Vagina (tissue), 2 donors: ENCODE results near the gene JAKMIP1. TPM values are rescaled to one million over a fixed set of nuclear protein-coding genes. Genes with fewer than 3 reads are reported as not detected.
"Not testable (repeated sequence)": the region's sequence is repeated elsewhere in the genome, so short reads cannot be mapped to it uniquely, and the experiment has no call there.

ENCODE experiments used
- DNase-seq, 2 donors: peaks; one replicate each; pipeline ENCODE4 v3.0.0-alpha.2; 2017; ENCODE audit errors: extremely low spot score in 2 of 2
- H3K27ac ChIP-seq: fragments of 200-600 bp; sonication (generic); one replicate; pipeline ENCODE4 v1.5.1; 2019
- H3K27me3 ChIP-seq: fragments of 200-600 bp; sonication (generic); one replicate; pipeline ENCODE4 v1.5.1; 2019
- H3K36me3 ChIP-seq, 2 donors: fragments of 200-600 bp; sonication (generic); one replicate each; pipeline ENCODE4 v1.5.1; 2017 to 2019
- H3K4me1 ChIP-seq: fragments of 200-600 bp; sonication (generic); one replicate; pipeline ENCODE4 v1.5.1; 2019
- H3K4me3 ChIP-seq, 2 donors: fragments of 200-600 bp; sonication (generic); 1 replicate in 1 of 2; 2 replicates in 1 of 2; pipeline ENCODE4 v1.5.1; 2016 to 2019
- H3K9me3 ChIP-seq: fragments of 200-600 bp; sonication (generic); one replicate; pipeline ENCODE4 v1.5.1; 2019
- POLR2A ChIP-seq, 2 donors: fragments of 450-650 bp; IDR thresholded peaks; one replicate each; pipeline ENCODE4 v1.6.1; 2017; ENCODE audit warnings: antibody characterized with exemption in 2 of 2, mild to moderate bottlenecking in 2 of 2, moderate library complexity in 2 of 2
- POLR2AphosphoS5 ChIP-seq, 2 donors: sonication (generic); formaldehyde crosslinking; IDR thresholded peaks; one replicate each; pipeline ENCODE4 v1.9.0; 2017; ENCODE audit warnings: antibody characterized with exemption in 2 of 2, mild to moderate bottlenecking in 2 of 2, low read depth in 1 of 2; ENCODE audit not compliant: insufficient read depth in 1 of 2
- intact Hi-C: fragments of 100-400 bp; cut with DNase I; formaldehyde crosslinking; loops from one replicate; pipeline ENCODE4 v1.15.1; 2023
- total RNA-seq: library from RNA; depleted of rRNA; stranded (reverse); fragments of >200 nt; gene quantifications from one replicate; pipeline ENCODE4 v1.2.3, GENCODE V29; 2016
- TF ChIP-seq, protein P1 (sequence below), 3 experiments: fragments of 450-650 bp in 2 of 3; fragments of 200-600 bp in 1 of 3; sonication (generic) in 1 of 3; IDR thresholded peaks; one replicate each; pipeline ENCODE4 v1.5.1; 2017 to 2019; ENCODE audit warnings: antibody characterized with exemption in 3 of 3, mild to moderate bottlenecking in 2 of 3, moderate library complexity in 2 of 3

Gene JAKMIP1
- total RNA-seq, 1 donor from 2014 or later: 5.2 TPM

DNA sequence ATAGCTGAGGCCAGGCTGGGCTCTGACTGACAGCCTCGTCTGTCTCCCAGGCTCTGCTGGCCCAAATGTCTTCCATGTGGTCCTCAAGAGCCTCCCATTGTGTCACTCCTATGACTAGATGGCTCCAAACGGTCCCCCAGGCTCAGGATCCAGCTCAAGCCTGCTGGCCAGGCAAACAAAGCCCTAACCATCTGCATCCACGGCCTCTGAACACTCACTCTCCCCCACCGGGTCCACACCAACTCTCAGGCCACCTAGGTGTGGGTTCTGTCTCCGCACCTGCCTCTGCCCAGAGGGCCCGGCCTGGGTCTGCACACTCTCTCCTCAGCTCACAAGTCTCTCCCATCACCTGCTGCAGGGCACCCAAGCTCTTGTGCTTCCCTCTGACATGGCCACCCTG, 52.9 kb downstream of the JAKMIP1 start:
- intact Hi-C loops: no loop called here
- no peak for DNase-seq

DNA sequence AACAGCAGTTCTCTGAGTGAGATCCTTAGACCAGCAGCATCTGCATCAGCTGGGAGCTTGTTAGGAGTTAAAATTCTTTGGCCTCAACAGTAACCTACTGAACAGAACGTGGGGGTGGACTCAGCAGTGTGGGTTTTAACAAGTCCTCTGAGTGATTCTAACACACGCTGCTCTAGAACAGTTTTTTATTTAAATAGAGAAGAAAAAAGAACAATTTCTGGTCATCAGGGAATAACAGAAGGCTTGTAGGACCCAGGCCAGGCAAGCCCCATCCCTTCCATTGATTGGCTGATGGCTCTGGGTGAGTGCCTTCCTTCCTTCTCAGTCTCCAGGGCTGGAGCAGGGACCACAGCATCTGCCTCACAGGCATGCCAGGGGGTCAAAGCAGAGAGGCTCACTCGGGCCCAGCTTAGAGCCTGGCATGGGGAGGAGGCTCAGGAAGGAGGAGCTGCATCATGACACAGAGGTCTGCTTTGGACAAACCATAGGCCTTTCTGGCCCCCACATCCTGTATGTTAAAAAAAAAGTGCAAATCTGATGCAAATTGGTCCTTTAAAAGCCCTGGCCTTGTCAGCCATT, 56.7 kb downstream of the JAKMIP1 start:
- no peak for TF ChIP-seq POLR2AphosphoS5 (IDR thresholded peaks at IDR 0.05; ENCODE audit: insufficient read depth in 1 of 2, low read depth in 1 of 2)
- DNase-seq: no peak

More for the DNA sequence above, 52.9 kb downstream of the JAKMIP1 start:
- no peak overlapping the region for H3K4me3 ChIP-seq
- TF ChIP-seq, protein P1, sequence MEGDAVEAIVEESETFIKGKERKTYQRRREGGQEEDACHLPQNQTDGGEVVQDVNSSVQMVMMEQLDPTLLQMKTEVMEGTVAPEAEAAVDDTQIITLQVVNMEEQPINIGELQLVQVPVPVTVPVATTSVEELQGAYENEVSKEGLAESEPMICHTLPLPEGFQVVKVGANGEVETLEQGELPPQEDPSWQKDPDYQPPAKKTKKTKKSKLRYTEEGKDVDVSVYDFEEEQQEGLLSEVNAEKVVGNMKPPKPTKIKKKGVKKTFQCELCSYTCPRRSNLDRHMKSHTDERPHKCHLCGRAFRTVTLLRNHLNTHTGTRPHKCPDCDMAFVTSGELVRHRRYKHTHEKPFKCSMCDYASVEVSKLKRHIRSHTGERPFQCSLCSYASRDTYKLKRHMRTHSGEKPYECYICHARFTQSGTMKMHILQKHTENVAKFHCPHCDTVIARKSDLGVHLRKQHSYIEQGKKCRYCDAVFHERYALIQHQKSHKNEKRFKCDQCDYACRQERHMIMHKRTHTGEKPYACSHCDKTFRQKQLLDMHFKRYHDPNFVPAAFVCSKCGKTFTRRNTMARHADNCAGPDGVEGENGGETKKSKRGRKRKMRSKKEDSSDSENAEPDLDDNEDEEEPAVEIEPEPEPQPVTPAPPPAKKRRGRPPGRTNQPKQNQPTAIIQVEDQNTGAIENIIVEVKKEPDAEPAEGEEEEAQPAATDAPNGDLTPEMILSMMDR (IDR thresholded peaks at IDR 0.05): no peak
- TF ChIP-seq POLR2A (IDR thresholded peaks at IDR 0.05): no peak
- no peak for TF ChIP-seq POLR2AphosphoS5 (IDR thresholded peaks at IDR 0.05; ENCODE audit: insufficient read depth in 1 of 2, low read depth in 1 of 2)
- no peaks in the 10 kb centered on the region for H3K4me1 ChIP-seq
- no peaks in the 10 kb centered on the region for H3K9me3 ChIP-seq
- no peaks in the 10 kb centered on the region for H3K27me3 ChIP-seq
- no peaks in the 10 kb centered on the region for H3K36me3 ChIP-seq
- H3K27ac ChIP-seq: no peak overlapping the region

DNA sequence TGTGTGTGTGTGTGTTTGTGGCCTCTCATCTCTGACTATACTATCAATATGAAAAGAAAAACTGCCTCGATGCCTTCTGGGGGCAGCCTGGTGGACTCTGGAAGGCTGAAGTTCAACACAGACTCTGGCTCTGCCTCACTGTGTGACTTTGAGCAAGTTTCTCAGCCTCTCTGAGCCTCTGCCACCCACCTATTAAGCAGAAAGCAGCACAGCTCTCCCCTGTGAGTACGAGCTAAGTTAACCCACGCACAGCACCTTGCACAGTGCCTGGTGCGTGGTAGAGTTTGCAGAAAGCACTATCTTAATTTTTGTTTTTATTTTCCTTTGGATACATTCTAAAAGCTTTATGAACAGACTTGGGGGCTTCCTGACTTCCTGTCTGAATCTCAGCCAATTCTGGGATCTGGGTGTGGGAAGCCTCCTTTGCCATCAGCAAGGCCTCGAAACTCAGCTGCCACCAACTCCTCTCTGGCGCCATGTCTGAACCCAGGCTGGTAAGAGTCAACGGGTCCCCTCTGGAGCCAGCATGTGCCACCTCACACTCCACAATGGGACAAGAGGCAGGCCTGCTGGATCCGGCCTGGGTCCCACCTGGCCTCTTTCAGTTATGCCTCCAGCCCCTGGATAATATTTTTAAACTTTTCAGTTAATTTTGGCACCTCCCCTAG, 57.3 kb downstream of the JAKMIP1 start:
- H3K27me3 ChIP-seq: no peaks in the 10 kb centered on the region
- DNase-seq: no peak
- H3K27ac ChIP-seq: no peak overlapping the region
- H3K36me3 ChIP-seq: no peaks in the 10 kb centered on the region
- H3K9me3 ChIP-seq: no peaks in the 10 kb centered on the region
- H3K4me3 ChIP-seq: no peak overlapping the region
- intact Hi-C loops: no loop called here
- TF ChIP-seq, protein P1 (IDR thresholded peaks at IDR 0.05): no peak
- TF ChIP-seq POLR2A (IDR thresholded peaks at IDR 0.05) (no peak), POLR2AphosphoS5 (IDR thresholded peaks at IDR 0.05; ENCODE audit: insufficient read depth in 1 of 2, low read depth in 1 of 2) (no peak)
- H3K4me1 ChIP-seq: no peaks in the 10 kb centered on the region

More for the DNA sequence above, 56.7 kb downstream of the JAKMIP1 start:
- Histone ChIP-seq H3K4me1 (no peaks in the 10 kb centered on the region), H3K36me3 (no peaks in the 10 kb centered on the region), H3K4me3 (no peak overlapping the region), H3K27ac (no peak overlapping the region), H3K9me3 (no peaks in the 10 kb centered on the region), H3K27me3 (no peaks in the 10 kb centered on the region)
- intact Hi-C loops: no loop called here

DNA sequence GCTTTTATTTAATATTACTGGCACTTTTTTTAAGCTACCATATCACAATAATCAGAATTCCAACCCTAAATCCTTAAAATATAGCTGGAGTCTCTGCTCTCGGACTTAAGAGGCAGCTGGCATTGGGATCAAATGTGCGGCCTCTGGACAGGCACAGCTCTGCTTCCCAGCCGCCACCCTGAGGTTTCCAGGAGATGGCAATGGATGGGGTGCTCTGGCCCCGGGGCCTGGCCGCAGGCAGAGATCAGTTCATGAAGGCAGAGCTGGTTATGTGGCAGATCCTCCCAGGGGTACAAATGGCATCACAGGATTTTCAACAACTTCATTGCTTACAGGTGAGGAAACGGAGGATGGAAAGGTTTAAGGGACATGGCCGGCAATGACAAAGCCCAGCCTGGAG, 57.8 kb downstream of the JAKMIP1 start:
- intact Hi-C loops: no loop called here
- DNase-seq: no peak
- Histone ChIP-seq H3K27me3 (no peaks in the 10 kb centered on the region), H3K9me3 (no peaks in the 10 kb centered on the region), H3K4me3 (no peak overlapping the region), H3K36me3 (no peaks in the 10 kb centered on the region), H3K4me1 (no peaks in the 10 kb centered on the region), H3K27ac (no peak overlapping the region)
- TF ChIP-seq, protein P1 (IDR thresholded peaks at IDR 0.05): no peak
- TF ChIP-seq POLR2AphosphoS5 (IDR thresholded peaks at IDR 0.05; ENCODE audit: insufficient read depth in 1 of 2, low read depth in 1 of 2): no peak
- TF ChIP-seq POLR2A (IDR thresholded peaks at IDR 0.05): no peak

DNA sequence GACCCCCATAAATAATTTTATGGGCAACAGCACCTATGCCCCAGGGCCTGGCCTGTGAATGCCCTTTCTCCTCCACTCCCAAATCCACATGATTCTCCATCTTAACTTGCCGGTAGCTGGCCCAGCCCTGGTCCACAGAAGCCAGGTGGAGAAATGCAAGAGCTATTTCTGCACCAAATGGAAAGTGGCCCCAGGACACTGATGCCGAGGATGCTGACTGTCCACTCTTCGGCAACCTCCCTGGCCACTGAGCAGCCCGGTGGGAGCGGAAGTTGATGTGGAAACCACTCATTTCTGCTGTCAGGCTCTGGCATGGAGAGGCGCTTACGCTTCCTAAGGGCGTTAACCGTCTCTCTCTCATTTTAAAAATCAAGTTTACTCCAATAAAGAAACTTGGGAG, 58.8 kb downstream of the JAKMIP1 start:
- intact Hi-C loops: no loop called here
- H3K36me3 ChIP-seq: no peaks in the 10 kb centered on the region
- TF ChIP-seq POLR2AphosphoS5 (IDR thresholded peaks at IDR 0.05; ENCODE audit: insufficient read depth in 1 of 2, low read depth in 1 of 2): no peak
- TF ChIP-seq, protein P1 (IDR thresholded peaks at IDR 0.05): no peak
- TF ChIP-seq POLR2A (IDR thresholded peaks at IDR 0.05): no peak
- H3K4me3 ChIP-seq: no peak overlapping the region
- no peaks in the 10 kb centered on the region for H3K4me1 ChIP-seq
- no peak overlapping the region for H3K27ac ChIP-seq
- H3K9me3 ChIP-seq: no peaks in the 10 kb centered on the region
- DNase-seq: no peak
- H3K27me3 ChIP-seq: no peaks in the 10 kb centered on the region

DNA sequence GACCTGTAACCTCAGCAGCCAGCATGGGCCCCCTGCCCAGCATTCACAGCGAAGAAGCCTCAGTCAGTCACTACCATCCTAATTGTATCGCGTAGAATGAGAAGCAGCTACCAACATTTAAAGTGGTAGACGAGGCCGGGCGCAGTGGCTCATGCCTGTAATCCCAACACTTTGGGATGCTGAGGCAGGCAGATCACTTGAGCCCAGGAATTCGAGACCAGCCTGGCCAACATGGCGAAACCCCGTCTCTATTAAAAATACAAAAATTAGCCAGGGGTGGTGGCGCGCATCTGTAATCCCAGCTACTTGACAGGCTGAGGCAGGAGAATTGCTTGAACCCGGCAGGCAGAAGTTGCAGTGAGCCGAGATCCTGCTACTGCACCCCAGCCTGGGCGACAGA, 59.3 kb downstream of the JAKMIP1 start:
- H3K4me3 ChIP-seq, H3K4me1 ChIP-seq, DNase-seq, H3K27ac ChIP-seq, intact Hi-C loops, H3K36me3 ChIP-seq, H3K27me3 ChIP-seq, H3K9me3 ChIP-seq: not testable (repeated sequence)
